ENCODE measurements around the gene KLHDC3. TPM values are rescaled to one million over a fixed set of nuclear protein-coding genes. Genes with fewer than 3 reads are reported as not detected.

The KLHDC3 gene
- total and polyA plus RNA-seq, 2 of the 13 experiments (the other 11 are each of a cell fraction or from before 2014, with no cell fraction given), result 78.3 to 91.5 TPM

DNA sequence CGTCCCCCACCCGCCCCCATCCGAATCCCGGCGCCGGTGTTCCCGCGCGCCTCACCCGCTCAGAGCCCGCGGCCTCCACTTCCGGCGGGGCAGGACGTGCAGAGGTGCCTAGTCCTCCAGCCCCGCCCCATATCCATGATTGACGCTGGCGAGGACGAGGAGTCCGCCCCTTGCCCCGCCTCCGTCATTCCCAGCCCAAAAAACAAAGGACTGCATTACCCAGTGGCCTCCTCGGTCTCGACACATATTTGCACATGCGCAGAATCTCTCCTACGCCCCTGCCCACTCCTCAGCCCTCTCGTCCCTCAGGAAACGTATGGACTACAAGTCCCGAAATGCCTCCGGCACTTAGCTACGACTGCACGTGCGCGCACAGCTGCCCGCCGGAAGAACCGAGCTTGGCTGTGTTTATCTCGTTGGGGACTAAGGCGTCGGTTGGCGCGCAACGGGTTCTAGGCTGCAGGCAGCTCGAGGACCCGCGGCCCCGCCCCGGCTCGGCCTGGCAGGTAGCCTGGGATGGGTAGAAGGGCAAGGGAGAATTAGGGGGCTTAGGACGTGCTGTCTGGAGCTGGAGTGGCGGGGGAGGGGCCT lies at the start of gene KLHDC3, which contains the start of gene MEA1 (continued):
- TF ChIP-seq ZNF10 (CRISPR knock-in tag; IDR thresholded peaks at IDR 0.05; ENCODE audit: borderline replicate concordance, low read depth), result no peak
- TF ChIP-seq ZFP90 (CRISPR knock-in tag; IDR thresholded peaks at IDR 0.05; ENCODE audit: borderline replicate concordance), result peak; percentile 79; the same call in 1 of the 2 replicates
- TF ChIP-seq SAP130 (CRISPR knock-in tag; IDR thresholded peaks at IDR 0.05; ENCODE audit: low read depth), result peak; percentile 99
- no peak for TF ChIP-seq MTA1 (CRISPR knock-in tag; IDR thresholded peaks at IDR 0.05; ENCODE audit: borderline replicate concordance)
- peak; percentile 70 for TF ChIP-seq POLR2AphosphoS5 (IDR thresholded peaks at IDR 0.05; ENCODE audit: low read depth, low read length)
- TF ChIP-seq GMEB1 (CRISPR knock-in tag; IDR thresholded peaks at IDR 0.05; ENCODE audit: borderline replicate concordance), result peak; percentile 96
- no peak for TF ChIP-seq ZNF317 (CRISPR knock-in tag; IDR thresholded peaks at IDR 0.05)
- TF ChIP-seq, protein P1, sequence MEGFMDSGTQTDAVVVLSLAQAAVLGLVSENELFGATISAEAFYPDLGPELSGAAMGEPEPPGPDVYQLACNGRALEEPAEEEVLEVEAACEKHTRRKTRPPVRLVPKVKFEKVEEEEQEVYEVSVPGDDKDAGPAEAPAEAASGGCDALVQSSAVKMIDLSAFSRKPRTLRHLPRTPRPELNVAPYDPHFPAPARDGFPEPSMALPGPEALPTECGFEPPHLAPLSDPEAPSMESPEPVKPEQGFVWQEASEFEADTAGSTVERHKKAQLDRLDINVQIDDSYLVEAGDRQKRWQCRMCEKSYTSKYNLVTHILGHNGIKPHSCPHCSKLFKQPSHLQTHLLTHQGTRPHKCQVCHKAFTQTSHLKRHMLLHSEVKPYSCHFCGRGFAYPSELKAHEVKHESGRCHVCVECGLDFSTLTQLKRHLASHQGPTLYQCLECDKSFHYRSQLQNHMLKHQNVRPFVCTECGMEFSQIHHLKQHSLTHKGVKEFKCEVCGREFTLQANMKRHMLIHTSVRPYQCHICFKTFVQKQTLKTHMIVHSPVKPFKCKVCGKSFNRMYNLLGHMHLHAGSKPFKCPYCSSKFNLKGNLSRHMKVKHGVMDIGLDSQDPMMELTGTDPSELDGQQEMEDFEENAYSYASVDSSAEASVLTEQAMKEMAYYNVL (CRISPR knock-in tag; IDR thresholded peaks at IDR 0.05; ENCODE audit: borderline replicate concordance), result no peak
- peak; percentile 68; the same call in 1 of the 2 replicates for TF ChIP-seq ZNF616 (CRISPR knock-in tag; IDR thresholded peaks at IDR 0.05; ENCODE audit: low read depth)
- TF ChIP-seq SSRP1 (CRISPR knock-in tag; IDR thresholded peaks at IDR 0.05), result peak; percentile 65
- TF ChIP-seq JUN (CRISPR knock-in tag; IDR thresholded peaks at IDR 0.05), result peak; percentile 30; the same call in 1 of the 2 replicates
- TF ChIP-seq ZNF761 (CRISPR knock-in tag; conservative IDR thresholded peaks at IDR 0.05), result peak; percentile 36; the same call in 1 of the 2 replicates
- TF ChIP-seq MYNN (CRISPR knock-in tag; IDR thresholded peaks at IDR 0.05; ENCODE audit: low read depth), result no peak
- TF ChIP-seq HIVEP1 (CRISPR knock-in tag; IDR thresholded peaks at IDR 0.05), result no peak
- TF ChIP-seq, protein P2, sequence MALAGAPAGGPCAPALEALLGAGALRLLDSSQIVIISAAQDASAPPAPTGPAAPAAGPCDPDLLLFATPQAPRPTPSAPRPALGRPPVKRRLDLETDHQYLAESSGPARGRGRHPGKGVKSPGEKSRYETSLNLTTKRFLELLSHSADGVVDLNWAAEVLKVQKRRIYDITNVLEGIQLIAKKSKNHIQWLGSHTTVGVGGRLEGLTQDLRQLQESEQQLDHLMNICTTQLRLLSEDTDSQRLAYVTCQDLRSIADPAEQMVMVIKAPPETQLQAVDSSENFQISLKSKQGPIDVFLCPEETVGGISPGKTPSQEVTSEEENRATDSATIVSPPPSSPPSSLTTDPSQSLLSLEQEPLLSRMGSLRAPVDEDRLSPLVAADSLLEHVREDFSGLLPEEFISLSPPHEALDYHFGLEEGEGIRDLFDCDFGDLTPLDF (CRISPR knock-in tag; IDR thresholded peaks at IDR 0.05), result peak; percentile 68
- TF ChIP-seq HDAC1 (CRISPR knock-in tag; IDR thresholded peaks at IDR 0.05), result peak; percentile 86
- no peak for TF ChIP-seq U2AF2 (IDR thresholded peaks at IDR 0.05; ENCODE audit: low read depth, low read length)
- peak; percentile 54; the same call in 1 of the 2 replicates for TF ChIP-seq PHF21A (CRISPR knock-in tag; IDR thresholded peaks at IDR 0.05)
- no peak for TF ChIP-seq POLR2AphosphoS2 (IDR thresholded peaks at IDR 0.05; ENCODE audit: low read depth, low read length)
- no peak for TF ChIP-seq SKIL (CRISPR knock-in tag; IDR thresholded peaks at IDR 0.05; ENCODE audit: borderline replicate concordance)
- TF ChIP-seq ZNF577 (CRISPR knock-in tag; IDR thresholded peaks at IDR 0.05; ENCODE audit: borderline replicate concordance, low read depth), result no peak
- 0 out of 2 replicates have a peak, but pooled peaks have one; percentile 12 for TF ChIP-seq ZC3H13 (CRISPR knock-in tag; IDR thresholded peaks at IDR 0.05)
- no peak for TF ChIP-seq ZNF432 (CRISPR knock-in tag; IDR thresholded peaks at IDR 0.05; ENCODE audit: borderline replicate concordance)
